Measurements from ENCODE around the gene LRRK1.

DNA sequence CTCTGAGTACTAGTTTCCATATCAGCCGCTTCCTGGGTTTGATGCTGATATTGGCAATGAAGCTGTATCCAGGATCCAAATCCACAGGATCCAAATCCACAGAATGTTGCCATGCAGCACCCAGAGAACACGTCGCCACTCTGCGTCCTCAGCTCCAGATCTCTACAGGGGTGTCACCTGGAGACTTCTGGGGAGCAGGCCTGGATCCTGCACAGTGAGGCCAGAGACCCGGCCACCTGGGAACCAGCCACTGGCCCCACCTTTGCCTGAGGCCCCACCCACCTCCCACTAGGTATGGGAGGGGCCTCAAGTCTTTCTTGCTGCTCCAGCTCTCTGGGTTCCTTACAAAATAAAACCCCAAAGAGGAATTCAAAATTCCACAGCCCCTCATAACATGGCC, 123.9 kb downstream of the LRRK1 start:
- TF ChIP-seq, protein P1, sequence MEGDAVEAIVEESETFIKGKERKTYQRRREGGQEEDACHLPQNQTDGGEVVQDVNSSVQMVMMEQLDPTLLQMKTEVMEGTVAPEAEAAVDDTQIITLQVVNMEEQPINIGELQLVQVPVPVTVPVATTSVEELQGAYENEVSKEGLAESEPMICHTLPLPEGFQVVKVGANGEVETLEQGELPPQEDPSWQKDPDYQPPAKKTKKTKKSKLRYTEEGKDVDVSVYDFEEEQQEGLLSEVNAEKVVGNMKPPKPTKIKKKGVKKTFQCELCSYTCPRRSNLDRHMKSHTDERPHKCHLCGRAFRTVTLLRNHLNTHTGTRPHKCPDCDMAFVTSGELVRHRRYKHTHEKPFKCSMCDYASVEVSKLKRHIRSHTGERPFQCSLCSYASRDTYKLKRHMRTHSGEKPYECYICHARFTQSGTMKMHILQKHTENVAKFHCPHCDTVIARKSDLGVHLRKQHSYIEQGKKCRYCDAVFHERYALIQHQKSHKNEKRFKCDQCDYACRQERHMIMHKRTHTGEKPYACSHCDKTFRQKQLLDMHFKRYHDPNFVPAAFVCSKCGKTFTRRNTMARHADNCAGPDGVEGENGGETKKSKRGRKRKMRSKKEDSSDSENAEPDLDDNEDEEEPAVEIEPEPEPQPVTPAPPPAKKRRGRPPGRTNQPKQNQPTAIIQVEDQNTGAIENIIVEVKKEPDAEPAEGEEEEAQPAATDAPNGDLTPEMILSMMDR (IDR thresholded peaks at IDR 0.05) = no peak
- TF ChIP-seq EP300 (IDR thresholded peaks at IDR 0.05) = no peak

All from stomach (tissue), 4 donors.